Esophagus squamous epithelium (tissue), 5 donors: Measurements from ENCODE around the gene NIT2. TPM values are rescaled to one million over a fixed set of nuclear protein-coding genes. Genes with fewer than 3 reads are reported as not detected.

Source experiments
- DNase-seq: peaks from one replicate; lab custom pipeline; 2025; lab: John Stamatoyannopoulos, UW
- H3K27ac ChIP-seq, 4 donors: fragments of 200-600 bp; sonication (generic); one replicate each; pipeline ENCODE4 v1.5.1; 2016 to 2019; ENCODE audit warnings: mild to moderate bottlenecking in 1 of 4
- H3K27me3 ChIP-seq, 4 donors: fragments of 200-600 bp; sonication (generic); 1 replicate in 3 of 4; 2 replicates in 1 of 4; pipeline versions ENCODE4 v1.5.1 to v1.6.0; 2017 to 2021; ENCODE audit warnings: antibody characterized with exemption in 1 of 4
- H3K36me3 ChIP-seq, 3 donors: fragments of 200-600 bp; sonication (generic); one replicate each; pipeline ENCODE4 v1.5.1; 2016 to 2019
- H3K4me1 ChIP-seq, 3 donors: fragments of 200-600 bp; sonication (generic); one replicate each; pipeline ENCODE4 v1.5.1; 2017 to 2019
- H3K4me3 ChIP-seq, 4 donors: fragments of 200-600 bp; sonication (generic); 1 replicate in 3 of 4; 2 replicates in 1 of 4; pipeline ENCODE4 v1.5.1; 2016 to 2019; ENCODE audit warnings: mild to moderate bottlenecking in 2 of 4, moderate library complexity in 1 of 4
- H3K9me3 ChIP-seq, 3 donors: fragments of 200-600 bp; sonication (generic); one replicate each; pipeline ENCODE4 v1.5.1; 2016 to 2019
- POLR2A ChIP-seq, 4 donors: fragments of 450-650 bp; IDR thresholded peaks; one replicate each; pipeline ENCODE4 v1.6.1; 2017; ENCODE audit warnings: antibody characterized with exemption in 4 of 4, mild to moderate bottlenecking in 4 of 4, moderate library complexity in 3 of 4
- WGBS, 2 donors: methylation state at CpG; one replicate each; pipeline ENCODE4 v1.1.5; 2018; 5-methylcytosine and 5-hydroxymethylcytosine counted together
- intact Hi-C: fragments of 100-400 bp; cut with DNase I; formaldehyde crosslinking; loops from one replicate; pipeline ENCODE4 v1.15.0; 2022
- total RNA-seq, 4 donors: library from RNA; depleted of rRNA; stranded (reverse); fragments of >200 nt; gene quantifications; one replicate each; pipeline ENCODE4 v1.1.0, GENCODE V29; 2016
- TF ChIP-seq, protein P1 (sequence below), 6 experiments: fragments of 450-650 bp in 4 of 6; fragments of 200-600 bp in 2 of 6; sonication (generic) in 2 of 6; IDR thresholded peaks; one replicate each; pipeline ENCODE4 v1.5.1; 2016 to 2019; ENCODE audit warnings: antibody characterized with exemption in 6 of 6, mild to moderate bottlenecking in 4 of 6, moderate library complexity in 4 of 6
- donor health status: DM: yes; HTN: yes; CAD: no.

Gene NIT2
- total RNA-seq, 4 donors from 2014 or later, result 12.5 to 37.2 (median 23.8) TPM

DNA sequence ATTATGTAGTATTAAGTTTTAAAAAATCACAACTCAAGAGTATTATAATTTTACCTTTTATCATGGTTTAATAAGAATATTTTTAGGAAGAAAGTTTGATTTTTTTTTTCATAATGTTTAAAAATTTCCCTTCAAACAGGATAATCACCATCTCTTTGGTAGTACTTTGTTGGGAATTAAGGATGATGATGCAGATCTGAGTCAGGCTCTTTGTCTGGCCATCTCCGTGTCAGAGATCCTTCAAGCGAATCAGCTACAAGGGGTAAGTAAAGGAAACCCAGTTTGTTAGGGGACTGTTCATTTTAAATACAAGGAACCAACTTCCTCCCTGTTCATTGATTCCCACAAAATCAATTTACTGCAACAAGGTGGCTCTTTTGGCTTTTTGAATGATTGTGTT is 36.8 kb upstream of the NIT2 start:
- Histone ChIP-seq H3K27ac (no peak overlapping the region), H3K36me3 (peaks cover 0 to 98% (median 4%) of the 10 kb centered on the region in 3 donors), H3K4me1 (no peaks in the 10 kb centered on the region), H3K27me3 (no peaks in the 10 kb centered on the region), H3K9me3 (no peaks in the 10 kb centered on the region), H3K4me3 (no peak overlapping the region)
- 60 to 78% methylated on average over 2 of the region's 2 CpGs for WGBS, 2 donors
- DNase-seq, result no peak
- TF ChIP-seq, protein P1, sequence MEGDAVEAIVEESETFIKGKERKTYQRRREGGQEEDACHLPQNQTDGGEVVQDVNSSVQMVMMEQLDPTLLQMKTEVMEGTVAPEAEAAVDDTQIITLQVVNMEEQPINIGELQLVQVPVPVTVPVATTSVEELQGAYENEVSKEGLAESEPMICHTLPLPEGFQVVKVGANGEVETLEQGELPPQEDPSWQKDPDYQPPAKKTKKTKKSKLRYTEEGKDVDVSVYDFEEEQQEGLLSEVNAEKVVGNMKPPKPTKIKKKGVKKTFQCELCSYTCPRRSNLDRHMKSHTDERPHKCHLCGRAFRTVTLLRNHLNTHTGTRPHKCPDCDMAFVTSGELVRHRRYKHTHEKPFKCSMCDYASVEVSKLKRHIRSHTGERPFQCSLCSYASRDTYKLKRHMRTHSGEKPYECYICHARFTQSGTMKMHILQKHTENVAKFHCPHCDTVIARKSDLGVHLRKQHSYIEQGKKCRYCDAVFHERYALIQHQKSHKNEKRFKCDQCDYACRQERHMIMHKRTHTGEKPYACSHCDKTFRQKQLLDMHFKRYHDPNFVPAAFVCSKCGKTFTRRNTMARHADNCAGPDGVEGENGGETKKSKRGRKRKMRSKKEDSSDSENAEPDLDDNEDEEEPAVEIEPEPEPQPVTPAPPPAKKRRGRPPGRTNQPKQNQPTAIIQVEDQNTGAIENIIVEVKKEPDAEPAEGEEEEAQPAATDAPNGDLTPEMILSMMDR (IDR thresholded peaks at IDR 0.05), result no peak
- no peak for TF ChIP-seq POLR2A (IDR thresholded peaks at IDR 0.05)
- intact Hi-C loops, result no loop called here

DNA sequence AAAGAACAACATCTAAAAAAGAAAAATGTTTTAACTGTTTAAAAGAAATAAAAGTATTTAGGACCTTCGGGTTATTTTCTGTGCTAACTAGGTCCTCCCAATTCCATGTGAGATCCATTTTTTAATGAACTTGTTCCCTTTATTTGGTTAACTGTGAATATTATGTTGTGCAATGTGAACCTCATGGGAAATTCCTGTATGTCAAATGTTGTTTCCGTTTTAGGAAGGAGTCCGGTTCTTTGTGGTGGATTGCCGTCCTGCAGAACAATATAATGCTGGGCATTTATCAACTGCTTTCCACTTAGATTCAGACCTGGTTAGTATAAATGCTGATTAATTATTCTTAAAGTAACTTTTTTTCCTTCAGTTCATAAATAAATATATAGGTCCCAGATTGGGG is 35.5 kb upstream of the NIT2 start:
- Histone ChIP-seq H3K4me3 (no peak overlapping the region), H3K27ac (no peak overlapping the region), H3K27me3 (no peaks in the 10 kb centered on the region), H3K9me3 (no peaks in the 10 kb centered on the region), H3K4me1 (no peaks in the 10 kb centered on the region), H3K36me3 (peaks cover 0 to 98% (median 4%) of the 10 kb centered on the region in 3 donors)
- whole genome bisulfite sequencing, 2 donors, result 79 to 83% methylated on average over 4 of the region's 4 CpGs
- no peak for TF ChIP-seq POLR2A (IDR thresholded peaks at IDR 0.05)
- TF ChIP-seq, protein P1 (IDR thresholded peaks at IDR 0.05), result no peak
- no peak for DNase-seq
- intact Hi-C loops, result no loop called here

DNA sequence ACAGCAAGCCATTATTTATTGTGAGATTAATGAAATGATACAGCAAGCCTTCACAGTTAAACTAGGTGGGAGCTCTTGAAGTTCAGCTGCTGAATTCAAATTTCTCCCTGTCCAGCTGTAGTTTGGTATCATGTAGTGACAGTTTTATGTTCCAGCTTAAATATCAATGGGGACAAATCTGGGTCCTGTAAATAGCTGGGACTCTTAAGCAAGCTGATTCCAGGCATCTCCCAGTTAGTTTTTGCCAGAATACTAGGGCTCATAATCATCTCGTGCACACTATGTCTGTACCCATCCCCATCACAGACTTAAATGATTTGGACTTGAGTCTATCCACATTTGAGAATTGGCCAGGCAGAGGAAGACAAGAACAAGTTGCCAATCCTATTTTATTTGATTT is 27.9 kb upstream of the NIT2 start:
- no peak overlapping the region for H3K27ac ChIP-seq
- H3K36me3 ChIP-seq, result peaks cover 0 to 99% (median 0%) of the 10 kb centered on the region in 3 donors
- WGBS, 2 donors, result 95 to 100% methylated on average over 1 of the region's 1 CpG
- DNase-seq, result no peak
- no peaks in the 10 kb centered on the region for H3K27me3 ChIP-seq
- TF ChIP-seq, protein P1 (IDR thresholded peaks at IDR 0.05), result no peak
- TF ChIP-seq POLR2A (IDR thresholded peaks at IDR 0.05), result no peak
- no peaks in the 10 kb centered on the region for H3K9me3 ChIP-seq
- intact Hi-C loops, result no loop called here
- H3K4me1 ChIP-seq, result no peaks in the 10 kb centered on the region
- H3K4me3 ChIP-seq, result no peak overlapping the region

DNA sequence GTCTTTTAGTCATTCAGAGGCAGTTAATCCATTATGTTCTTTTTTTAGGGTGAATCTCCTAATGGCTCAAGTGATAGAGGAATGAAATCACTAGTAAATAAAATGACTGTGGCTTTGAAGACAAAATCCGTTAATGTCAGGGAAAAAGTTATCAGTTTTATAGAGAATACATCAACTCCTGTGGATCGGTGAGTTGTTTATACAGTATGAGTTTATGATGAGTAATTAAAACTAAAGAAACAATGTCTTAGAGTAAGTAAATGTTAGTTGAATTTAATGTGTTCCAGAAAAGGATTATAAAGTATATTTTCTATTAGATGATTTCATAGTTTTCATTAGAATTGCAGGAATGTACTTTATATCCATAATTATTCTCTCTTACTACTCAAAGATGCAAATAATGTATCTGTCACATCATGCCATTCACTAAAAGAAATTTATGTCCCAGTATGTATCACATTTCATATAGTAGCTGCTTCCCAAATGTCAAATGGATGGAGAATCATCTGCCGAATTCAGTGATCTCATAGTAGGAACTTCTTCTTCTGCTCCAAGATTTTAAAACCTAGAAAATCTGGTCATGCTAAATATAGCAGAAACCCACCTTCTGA is 24.1 kb upstream of the NIT2 start:
- Histone ChIP-seq H3K4me1 (no peaks in the 10 kb centered on the region), H3K4me3 (no peak overlapping the region), H3K27me3 (no peaks in the 10 kb centered on the region), H3K36me3 (peaks cover 0 to 89% (median 0%) of the 10 kb centered on the region in 3 donors), H3K9me3 (no peaks in the 10 kb centered on the region), H3K27ac (no peak overlapping the region)
- no peak for TF ChIP-seq POLR2A (IDR thresholded peaks at IDR 0.05)
- TF ChIP-seq, protein P1 (IDR thresholded peaks at IDR 0.05), result no peak
- intact Hi-C loops, result no loop called here
- DNase-seq, result no peak
- 77 to 84% methylated on average over 3 of the region's 3 CpGs for WGBS, 2 donors

DNA sequence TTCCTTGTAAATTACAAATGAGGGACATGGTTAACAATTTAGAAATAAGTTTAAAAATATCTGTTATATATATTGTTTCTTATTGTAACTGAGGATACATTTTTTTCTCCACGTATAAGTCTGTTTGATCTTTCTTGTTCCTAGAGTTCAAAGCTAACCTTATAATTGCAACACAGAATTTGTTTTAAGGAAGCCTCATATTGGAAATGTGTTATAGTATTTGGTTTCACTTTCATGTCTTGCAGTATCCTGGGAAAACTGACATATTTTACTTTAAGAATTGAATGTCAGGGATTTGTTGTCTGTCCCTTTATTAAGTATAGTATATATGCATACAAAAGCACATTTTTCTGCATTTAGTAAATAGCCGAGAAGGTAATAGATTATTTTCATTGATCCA is 23.5 kb upstream of the NIT2 start:
- 47 to 64% methylated on average over 2 of the region's 2 CpGs for WGBS, 2 donors
- H3K36me3 ChIP-seq, result peaks cover 0 to 88% (median 0%) of the 10 kb centered on the region in 3 donors
- TF ChIP-seq, protein P1 (IDR thresholded peaks at IDR 0.05), result no peak
- no peak for TF ChIP-seq POLR2A (IDR thresholded peaks at IDR 0.05)
- no peaks in the 10 kb centered on the region for H3K9me3 ChIP-seq
- H3K4me1 ChIP-seq, result no peaks in the 10 kb centered on the region
- no peaks in the 10 kb centered on the region for H3K27me3 ChIP-seq
- no peak overlapping the region for H3K27ac ChIP-seq
- intact Hi-C loops, result no loop called here
- H3K4me3 ChIP-seq, result no peak overlapping the region
- DNase-seq, result no peak
